GM10847 (cell line): ENCODE data around the gene TMIGD1.

Experiments
- POLR2A ChIP-seq: IDR thresholded peaks from 2 replicates; pipeline ENCODE4 v1.6.1; 2011; ENCODE audit not compliant: insufficient read length; ENCODE audit errors: extremely low read depth

Gene TMIGD1

GRCh38 chr17:30290696-30291542 is 42.9 kb downstream of the TMIGD1 start:
- no peak for TF ChIP-seq POLR2A

- no peak for TF ChIP-seq POLR2A
Measured at GRCh38 chr17:30290077-30290476, 43.8 kb downstream of the TMIGD1 start.

GRCh38 chr17:30279156-30279555 is 54.7 kb downstream of the TMIGD1 start:
- no peak for TF ChIP-seq POLR2A

GRCh38 chr17:30278032-30278431 is 55.8 kb downstream of the TMIGD1 start:
- no peak for TF ChIP-seq POLR2A

- no peak for TF ChIP-seq POLR2A
Measured at GRCh38 chr17:30275911-30276310, 57.9 kb downstream of the TMIGD1 start.

GRCh38 chr17:30274887-30275286 is 59.0 kb downstream of the TMIGD1 start:
- no peak for TF ChIP-seq POLR2A

GRCh38 chr17:30273373-30273772 is 60.5 kb downstream of the TMIGD1 start:
- no peak for TF ChIP-seq POLR2A

- TF ChIP-seq POLR2A, result no peak
Measured at GRCh38 chr17:30271102-30271501, 62.8 kb downstream of the TMIGD1 start.

GRCh38 chr17:30267625-30268024 is 66.2 kb downstream of the TMIGD1 start:
- no peak for TF ChIP-seq POLR2A
